T-helper 2 cell (primary cell): ENCODE results near the gene TMA16.
"Not testable (repeated sequence)": the region's sequence is repeated elsewhere in the genome, so short reads cannot be mapped to it uniquely, and the experiment has no call there.

ENCODE experiments used
- DNase-seq, 5 experiments: peaks; one replicate each; pipeline versions ENCODE4 v3.0.0 to v3.0.0-alpha.2; 2012 to 2022
- total RNA-seq, 2 donors: gene quantifications; one replicate each; lab custom pipeline; 2026; lab: John Stamatoyannopoulos, UW

Gene TMA16
- total RNA-seq = 7.5 to 14.7 reads per million in 2 donors

GRCh38 chr4:163494360-163495241 lies at the start of gene TMA16:
Gene TMA16 (plus strand): TSS chr4:163494690. CDS start chr4:163494802, 112 bp downstream.
- DNase-seq = peak; percentile 38 to 95 (median 72)

GRCh38 chr4:163447023-163447422 lies 47.5 kb upstream of the TMA16 start:
- not testable (repeated sequence) for DNase-seq

- DNase-seq = no peak
Measured at GRCh38 chr4:163447481-163447880, 47.0 kb upstream of the TMA16 start.

DNA sequence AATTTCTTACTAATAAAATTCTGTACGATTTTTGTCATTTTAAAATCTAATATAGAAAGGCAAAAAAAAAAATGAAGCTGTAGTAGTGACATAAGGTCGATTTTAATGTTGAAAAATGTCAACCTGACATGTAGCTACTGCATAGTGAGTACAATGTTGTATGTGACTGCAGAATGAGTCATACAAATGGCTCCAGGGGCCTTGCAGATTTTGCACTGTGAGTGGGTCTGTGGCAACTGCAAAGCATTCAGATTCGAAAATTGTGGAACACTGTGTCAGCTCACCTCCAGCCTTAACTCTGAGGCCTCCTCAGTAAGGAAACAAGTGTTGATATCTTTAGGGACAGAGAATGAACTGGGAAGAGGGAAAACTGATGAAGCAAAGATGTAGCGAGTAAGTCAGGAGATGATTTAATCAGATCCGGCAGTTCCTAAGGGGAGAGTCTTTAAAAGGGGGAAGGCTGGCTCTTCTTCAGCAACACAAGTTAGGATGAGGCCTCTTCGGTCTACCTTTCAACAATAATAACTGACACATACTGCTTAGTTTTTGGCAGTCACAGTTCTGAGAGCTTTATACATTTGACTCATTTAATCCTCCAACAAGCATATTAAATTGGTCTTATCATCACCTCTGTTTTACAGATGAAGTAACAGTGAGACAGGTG lies 45.8 kb upstream of the TMA16 start:
- DNase-seq = no peak

DNA sequence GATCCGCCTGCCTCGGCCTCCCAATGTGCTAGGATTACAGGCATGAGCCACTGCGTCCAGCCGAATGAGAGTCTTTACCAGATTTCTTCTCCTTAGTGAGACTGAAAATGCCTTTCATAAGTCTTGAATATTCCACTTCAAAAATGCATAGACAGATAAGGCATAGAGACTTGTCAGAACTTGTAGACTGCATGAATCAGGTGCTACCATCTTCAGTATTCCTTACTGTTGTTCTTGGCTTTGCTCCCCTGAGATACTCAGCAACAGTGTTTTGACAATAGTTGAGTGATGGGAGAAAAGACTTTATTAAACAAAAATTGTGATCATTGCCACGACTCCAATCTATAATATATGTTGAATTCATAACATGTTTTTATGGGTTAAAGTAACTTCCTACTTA lies 31.9 kb upstream of the TMA16 start:
- no peak for DNase-seq

DNA sequence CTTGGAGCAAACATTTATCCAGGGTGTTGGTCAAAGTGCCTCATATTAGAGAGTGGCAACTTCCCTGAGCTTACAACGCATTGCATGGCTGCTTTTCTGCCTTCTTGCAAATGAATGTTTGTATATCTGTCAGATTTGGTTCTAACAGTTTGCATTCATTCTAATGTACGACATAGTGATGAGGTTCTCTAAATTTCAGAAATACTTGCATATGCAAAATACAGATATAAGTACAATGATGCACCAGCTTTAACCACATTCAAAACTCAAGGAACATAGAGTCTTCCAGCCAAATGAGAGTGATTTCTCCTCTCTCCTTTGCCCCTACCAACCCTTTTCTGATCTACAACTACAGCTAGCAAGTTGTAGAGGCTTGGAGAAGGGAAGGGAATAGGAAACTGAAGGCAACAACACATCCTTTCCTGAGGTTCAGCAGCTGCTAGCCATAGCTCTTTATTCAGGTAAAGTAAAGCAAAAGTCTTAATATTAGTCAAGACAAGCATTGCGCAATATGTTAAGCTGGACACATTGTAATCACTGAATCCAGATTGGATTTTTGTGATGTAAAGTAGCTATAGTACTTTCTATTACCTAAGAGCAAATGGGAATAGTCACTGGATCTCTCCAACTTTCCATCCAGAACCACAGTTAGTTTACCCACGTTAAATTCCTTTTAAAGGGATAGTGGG lies 27.3 kb upstream of the TMA16 start:
- no peak for DNase-seq

- no peak for DNase-seq
Measured at GRCh38 chr4:163470391-163470790, 24.1 kb upstream of the TMA16 start.

DNA sequence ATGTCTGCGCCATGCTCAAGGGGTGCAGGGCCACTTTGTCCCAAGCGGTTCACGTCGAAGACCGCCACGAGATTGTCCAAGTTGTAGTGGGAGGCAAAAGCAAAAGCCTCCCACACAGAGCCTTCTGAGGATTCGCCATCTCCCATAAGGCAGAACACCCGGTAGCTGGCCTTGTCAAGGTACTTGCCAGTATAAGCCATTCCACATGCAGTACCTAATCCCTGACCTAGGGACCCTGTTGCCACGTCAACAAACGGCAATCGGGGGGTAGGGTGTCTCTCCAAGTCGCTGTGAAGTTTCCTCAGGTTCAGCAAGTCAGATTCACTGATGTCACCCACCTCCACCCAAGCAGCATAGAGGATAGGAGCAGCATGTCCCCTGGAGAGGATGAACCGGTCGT lies 21.4 kb upstream of the TMA16 start:
- DNase-seq = no peak

GRCh38 chr4:163473576-163473975 lies 20.9 kb upstream of the TMA16 start, which contains the start of gene TKTL2:
Gene TKTL2 (minus strand): TSS chr4:163473754. CDS start chr4:163473734, 20 bp downstream.
- no peak for DNase-seq

DNA sequence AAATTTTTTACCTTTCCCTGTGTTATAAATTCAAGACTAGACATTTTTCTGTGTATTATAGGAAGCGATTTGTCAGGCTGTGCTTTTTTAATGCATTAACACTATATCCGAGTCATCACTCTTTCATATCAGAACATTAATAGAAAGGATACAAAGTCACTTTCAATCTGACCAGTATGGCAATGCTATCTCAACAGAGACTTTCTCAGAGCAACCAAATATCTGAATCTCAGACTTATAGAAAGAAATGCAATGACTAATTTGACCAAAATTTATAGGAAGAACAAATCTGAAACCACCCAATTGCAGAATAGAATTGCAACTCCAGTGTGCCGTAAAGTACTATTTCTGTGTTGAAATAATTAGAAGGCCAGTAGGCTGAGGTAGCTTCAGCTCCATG lies 20.5 kb upstream of the TMA16 start:
- DNase-seq = no peak

- no peak for DNase-seq
Measured at GRCh38 chr4:163476761-163477438, 17.6 kb upstream of the TMA16 start.

- no peak for DNase-seq
Measured at GRCh38 chr4:163482190-163482589, 12.3 kb upstream of the TMA16 start.

DNA sequence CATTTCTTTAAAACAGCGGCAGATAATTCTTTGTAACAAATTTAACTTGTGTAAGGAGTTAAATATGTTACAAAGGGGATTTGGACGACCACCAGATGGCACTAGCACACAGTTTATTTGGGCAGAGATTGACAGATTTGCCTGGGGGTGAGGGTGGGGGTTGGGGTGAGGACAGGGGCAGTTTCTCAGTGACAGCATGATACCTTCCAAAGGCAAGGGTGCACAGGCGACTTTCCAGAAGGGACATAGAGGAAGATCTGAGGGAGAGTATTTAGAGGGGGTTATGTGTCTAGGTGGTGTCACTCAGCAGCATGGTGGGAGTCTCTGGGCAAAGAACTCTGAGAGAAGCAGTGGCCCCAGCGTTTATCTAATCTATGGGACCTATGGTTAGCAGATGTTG lies 9.6 kb upstream of the TMA16 start:
- peak in 4 of 5 experiments; percentile 13 to 64 (median 24) for DNase-seq

GRCh38 chr4:163485589-163485988 lies 8.9 kb upstream of the TMA16 start:
- DNase-seq = no peak

GRCh38 chr4:163486321-163486720 lies 8.2 kb upstream of the TMA16 start:
- DNase-seq = no peak

DNA sequence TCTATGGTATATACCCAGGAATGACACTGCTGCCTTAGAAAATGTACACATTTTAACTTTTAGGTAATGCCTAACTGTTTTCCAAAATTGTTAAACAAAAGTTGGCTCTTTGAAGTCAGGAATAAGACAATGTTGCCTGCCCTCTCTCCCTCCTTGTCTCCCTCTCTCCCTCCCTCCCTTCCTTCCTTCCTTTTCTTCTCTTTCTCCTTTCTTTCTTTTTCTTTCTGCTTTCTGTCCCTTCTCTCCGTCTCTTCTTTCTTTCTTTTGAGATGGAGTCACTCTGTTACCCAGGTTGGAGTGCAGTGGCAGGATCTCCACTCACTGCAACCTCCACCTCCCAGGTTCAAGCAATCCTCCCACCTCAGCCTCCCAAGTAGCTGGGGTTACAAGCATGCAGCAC lies 4.6 kb upstream of the TMA16 start:
- DNase-seq = no peak

DNA sequence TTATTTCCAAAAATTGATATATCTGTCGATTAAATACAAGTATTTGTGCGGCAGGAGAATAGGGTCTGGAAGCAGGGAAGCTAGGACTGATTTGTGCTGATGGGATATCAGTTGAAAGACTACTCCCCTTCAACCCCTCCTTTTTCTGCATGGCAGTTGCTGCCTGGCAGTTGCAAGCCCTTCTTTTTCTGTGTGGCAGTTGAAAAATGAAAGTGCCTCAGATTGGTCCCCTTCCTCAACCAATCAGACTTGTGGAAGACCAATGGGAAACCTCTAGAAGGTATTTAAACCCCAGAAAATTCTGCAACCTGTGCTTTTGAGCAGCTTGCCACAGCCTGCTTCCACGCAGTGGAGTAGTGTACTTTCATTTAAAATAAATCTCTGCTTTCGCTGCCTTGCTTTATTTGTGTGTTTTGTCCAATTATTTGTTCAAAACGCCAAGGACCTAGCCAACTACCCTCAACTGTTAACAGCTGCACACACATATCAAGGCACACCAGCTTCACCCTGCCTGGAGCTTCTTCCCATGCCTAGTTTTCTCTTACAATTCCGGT lies 1.5 kb upstream of the TMA16 start:
- DNase-seq = peak in 1 of 5 experiments; percentile 43

GRCh38 chr4:163493643-163494359 lies 689 bp upstream of the TMA16 start:
- DNase-seq = peak in 1 of 5 experiments; percentile 12

- DNase-seq = peak in 1 of 5 experiments; percentile 70
Measured at GRCh38 chr4:163495900-163496299, 1.4 kb downstream of the TMA16 start.

- DNase-seq = no peak
Measured at GRCh38 chr4:163500586-163500985, 6.1 kb downstream of the TMA16 start.

DNA sequence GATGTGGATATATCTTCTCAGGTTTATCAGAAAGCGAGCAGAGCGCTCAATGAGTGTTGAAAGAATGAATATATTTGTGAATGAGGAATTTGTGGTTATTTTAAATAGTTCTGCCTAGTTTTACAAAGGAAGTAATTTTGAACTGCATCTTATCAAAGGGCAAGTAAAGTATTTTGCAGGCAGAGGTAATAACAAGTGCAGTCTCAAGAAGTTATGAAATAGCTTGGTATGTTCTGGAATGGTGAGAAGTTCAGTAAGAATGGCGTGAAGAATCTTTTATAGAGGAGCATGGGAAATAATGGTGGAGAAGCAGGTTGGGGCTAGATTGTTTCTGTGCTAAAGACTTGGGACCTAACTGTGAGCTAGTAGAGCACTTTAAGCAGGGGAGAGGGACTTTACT lies 10.9 kb downstream of the TMA16 start:
- DNase-seq = no peak

GRCh38 chr4:163515198-163515597 lies 20.7 kb downstream of the TMA16 start:
- DNase-seq = no peak
